ENCODE measurements around the gene CDON.
"Not testable (repeated sequence)": the region's sequence is repeated elsewhere in the genome, so short reads cannot be mapped to it uniquely, and the experiment has no call there.

The CDON gene

GRCh38 chr11:125924384-125925007 is 138.2 kb downstream of the CDON start:
- DNase-seq = no peak

DNA sequence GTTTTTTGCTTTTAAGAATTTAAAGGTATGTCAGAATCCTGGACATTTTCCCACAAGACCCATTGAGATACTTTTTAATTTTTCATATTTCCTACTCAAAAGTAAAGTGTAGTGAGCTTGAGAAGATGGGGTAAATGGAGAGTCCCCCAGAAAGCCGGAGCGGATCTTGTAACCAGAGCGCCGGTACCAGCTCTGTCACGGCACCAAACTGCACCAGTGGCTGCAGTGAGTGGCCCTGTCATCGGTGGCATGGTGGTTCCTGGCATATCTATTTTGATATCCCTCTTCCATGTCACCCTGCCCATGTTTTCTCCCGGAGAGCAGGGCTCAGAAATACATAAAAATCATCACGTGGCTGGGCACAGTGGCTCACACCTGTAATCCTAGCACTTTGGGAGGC is 139.0 kb downstream of the CDON start:
- no peak for DNase-seq

- DNase-seq = peak in 7 of 14 donors; percentile 18 to 56 (median 26)
Observed at GRCh38 chr11:125923012-125923579, 139.6 kb downstream of the CDON start.

DNA sequence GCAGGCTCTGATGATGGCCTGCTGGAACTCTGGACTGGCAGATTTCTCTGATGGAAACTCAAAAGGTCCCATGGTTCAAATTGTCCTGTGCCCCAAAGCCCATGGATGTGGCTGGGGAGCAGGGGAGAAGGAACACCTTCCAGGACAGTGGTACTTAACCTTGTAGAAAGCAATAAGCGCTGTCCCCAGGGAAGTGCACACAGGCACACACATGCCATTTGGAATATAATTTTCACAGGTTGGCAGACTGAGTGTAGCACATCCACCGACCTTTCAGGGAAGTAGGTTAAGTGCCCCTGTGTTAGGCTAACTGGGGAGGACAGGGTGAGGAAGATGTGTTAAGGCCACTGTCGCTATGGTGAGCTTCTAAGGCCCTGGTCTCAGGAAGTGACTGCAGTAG is 140.5 kb downstream of the CDON start:
- DNase-seq = no peak

GRCh38 chr11:125921042-125921441 is 141.6 kb downstream of the CDON start:
- DNase-seq = no peak

DNA sequence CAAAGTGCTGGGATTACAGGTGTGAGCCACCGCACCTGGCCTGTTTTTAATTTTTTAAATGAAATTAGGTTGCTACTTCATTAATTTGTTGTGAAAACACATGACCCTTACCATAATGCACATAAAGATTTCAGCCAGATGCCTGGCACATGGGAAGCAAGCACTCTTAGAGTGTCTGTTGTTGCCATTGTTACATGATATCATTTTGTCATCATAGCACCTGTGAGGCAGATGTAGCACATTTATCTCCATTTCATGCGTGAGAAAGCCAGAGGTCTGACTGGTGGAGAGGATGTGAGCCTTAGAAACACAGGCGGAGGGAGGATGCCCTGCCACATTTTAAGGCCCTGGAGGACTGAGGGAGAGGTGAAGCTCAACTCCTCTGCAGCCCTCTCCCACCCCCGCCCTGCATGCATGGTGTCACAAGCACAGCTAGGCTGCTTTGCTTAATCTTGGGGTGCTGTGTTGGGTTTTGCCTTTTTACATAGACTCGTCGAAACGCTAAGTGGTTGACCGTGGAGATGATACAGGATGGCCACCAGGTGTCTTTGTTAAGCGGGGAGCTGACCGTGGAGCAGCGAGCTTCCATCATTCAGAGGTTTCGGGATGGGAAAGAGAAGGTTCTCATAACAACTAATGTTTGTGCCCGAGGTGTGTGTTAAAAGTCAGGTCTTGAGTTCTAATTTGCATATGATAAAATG is 144.4 kb downstream of the CDON start:
- no peak for DNase-seq

DNA sequence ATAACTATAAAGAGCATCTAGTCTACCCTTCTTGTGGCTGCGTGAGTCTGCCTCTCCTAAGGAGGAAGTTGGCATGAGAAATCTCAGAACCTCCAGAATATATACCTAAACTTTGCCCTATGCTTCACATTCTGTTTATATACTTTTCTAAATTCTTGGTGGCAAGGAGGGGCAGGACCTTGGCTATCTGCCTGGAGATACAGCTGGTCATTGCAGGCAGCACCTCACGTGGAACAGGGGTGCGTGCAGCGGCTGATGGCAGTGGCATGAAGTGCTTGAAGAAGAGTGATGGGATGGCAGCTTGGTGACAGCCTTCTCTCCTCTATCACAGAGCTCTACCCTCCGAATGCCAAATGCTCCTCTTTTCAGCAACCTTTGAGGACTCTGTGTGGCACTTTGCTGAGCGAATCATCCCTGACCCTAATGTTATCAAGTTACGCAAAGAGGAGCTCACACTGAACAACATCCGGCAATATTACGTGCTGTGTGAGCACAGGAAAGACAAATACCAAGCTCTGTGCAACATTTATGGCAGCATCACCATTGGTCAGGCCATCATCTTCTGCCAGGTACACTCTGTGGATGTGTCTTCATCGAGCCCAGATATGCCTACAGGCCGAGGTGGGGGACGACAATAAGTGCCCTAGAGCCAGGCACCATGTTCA is 145.9 kb downstream of the CDON start:
- no peak for DNase-seq

GRCh38 chr11:125914601-125915000 is 148.1 kb downstream of the CDON start:
- DNase-seq = not testable (repeated sequence)

DNA sequence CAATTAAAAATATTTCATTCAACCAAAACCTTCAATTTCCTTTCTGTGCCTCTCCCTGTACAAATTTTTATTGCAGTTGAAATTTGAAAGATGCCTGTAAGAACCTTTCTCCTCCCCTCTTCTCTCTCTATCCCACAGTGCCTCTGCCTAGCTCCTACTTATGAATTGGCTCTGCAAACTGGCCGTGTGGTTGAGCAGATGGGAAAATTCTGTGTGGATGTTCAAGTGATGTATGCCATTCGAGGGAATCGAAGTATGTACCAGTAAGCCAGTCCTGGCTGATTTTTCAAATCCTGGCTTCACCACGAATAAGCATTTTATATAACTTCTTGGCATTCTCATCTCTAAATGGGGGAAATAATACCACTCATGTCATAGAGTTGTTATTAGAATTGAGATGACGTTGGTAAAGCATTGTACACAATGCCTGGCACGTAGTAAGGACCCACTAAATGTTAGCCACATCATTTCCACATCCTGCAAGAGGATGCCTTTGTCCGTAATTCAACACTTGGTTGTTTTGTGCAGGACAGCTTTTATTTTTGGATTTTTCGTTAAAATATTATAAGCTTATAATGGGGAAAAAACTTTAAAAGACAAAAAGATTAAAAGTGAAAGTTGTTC is 152.3 kb downstream of the CDON start:
- DNase-seq = no peak
